HEK293 (cell line): ENCODE measurements around the gene GLDC.

Experiments used
- CTCF ChIA-PET: fragments of 350-600 bp; formaldehyde crosslinking; extraction: SDS; loops from one replicate; lab custom pipeline; 2021; ENCODE audit warnings: antibody characterized with exemption; lab: Yijun Ruan, JAX
- POLR2A ChIA-PET: fragments of 300-600 bp; formaldehyde crosslinking; extraction: SDS; loops from one replicate; lab custom pipeline; 2020; ENCODE audit warnings: antibody characterized with exemption, inconsistent platforms; lab: Yijun Ruan, JAX
- H3K27ac ChIP-seq: fragments of 200-500 bp; sonication (Bioruptor generic); 2 replicates; pipeline ENCODE4 v1.5.1; 2014; ENCODE audit warnings: low read depth, low read length, control low read depth, inconsistent platforms; ENCODE audit errors: extremely low read depth
- H3K36me3 ChIP-seq, 2 experiments: fragments of 200-500 bp in 1 of 2; sonication (Bioruptor generic) in 1 of 2; 1 replicate in 1 of 2; 2 replicates in 1 of 2; pipeline ENCODE4 v1.5.1; 2014 to 2017; ENCODE audit warnings: inconsistent platforms in 2 of 2, low read length in 2 of 2; ENCODE audit not compliant: control insufficient read depth in 2 of 2, insufficient read depth in 1 of 2
- H3K4me1 ChIP-seq: fragments of 200-500 bp; sonication (Bioruptor generic); 2 replicates; pipeline ENCODE4 v1.5.1; 2014; ENCODE audit warnings: mild to moderate bottlenecking, low read length, inconsistent platforms; ENCODE audit not compliant: control insufficient read depth, insufficient read depth
- H3K4me3 ChIP-seq: 2 replicates; pipeline ENCODE4 v1.5.1; 2011; ENCODE audit warnings: low read depth, mild to moderate bottlenecking, control low read depth, low read length, moderate library complexity
- H3K9me3 ChIP-seq: fragments of 200-500 bp; sonication (Bioruptor generic); 2 replicates; pipeline ENCODE4 v1.5.1; 2014; ENCODE audit warnings: low read depth, low read length, inconsistent platforms; ENCODE audit not compliant: control insufficient read depth, insufficient read depth
- GLIS1 ChIP-seq: fragments of 450-650 bp; formaldehyde crosslinking; IDR thresholded peaks from 2 replicates; pipeline ENCODE4 v1.5.1; 2016; ENCODE audit warnings: missing biosample characterization, missing genetic modification characterization
- HOXC10 ChIP-seq: sonication (generic); formaldehyde crosslinking; IDR thresholded peaks from 2 replicates; pipeline ENCODE4 v1.8.1; 2023; ENCODE audit warnings: mild to moderate bottlenecking, missing genetic modification reagents
- KLF8 ChIP-seq: fragments of 450-650 bp; formaldehyde crosslinking; IDR thresholded peaks from 2 replicates; pipeline ENCODE4 v1.5.1; 2016; ENCODE audit warnings: missing biosample characterization, missing genetic modification characterization
- OSR2 ChIP-seq: fragments of 450-650 bp; formaldehyde crosslinking; IDR thresholded peaks from 2 replicates; pipeline ENCODE4 v1.5.1; 2016; ENCODE audit warnings: missing biosample characterization, missing genetic modification characterization
- SALL2 ChIP-seq: fragments of 450-650 bp; formaldehyde crosslinking; IDR thresholded peaks from 2 replicates; pipeline ENCODE4 v1.5.0; 2017; ENCODE audit warnings: missing biosample characterization, mild to moderate bottlenecking, missing genetic modification characterization, borderline replicate concordance
- SP7 ChIP-seq: fragments of 450-650 bp; formaldehyde crosslinking; IDR thresholded peaks from 2 replicates; pipeline ENCODE4 v1.5.1; 2016; ENCODE audit warnings: missing biosample characterization, missing genetic modification characterization
- TCF7L2 ChIP-seq: IDR thresholded peaks from 2 replicates; pipeline ENCODE4 v1.6.1; 2011; ENCODE audit warnings: low read depth, mild to moderate bottlenecking, inconsistent platforms, low read length, moderate library complexity, borderline replicate concordance
- YY1 ChIP-seq: fragments of 450-650 bp; formaldehyde crosslinking; IDR thresholded peaks from 2 replicates; pipeline ENCODE4 v1.5.1; 2018; ENCODE audit warnings: missing biosample characterization, missing genetic modification characterization
- YY2 ChIP-seq: fragments of 450-650 bp; formaldehyde crosslinking; IDR thresholded peaks from 2 replicates; pipeline ENCODE4 v1.5.1; 2016; ENCODE audit warnings: missing biosample characterization, missing genetic modification characterization
- ZBTB1 ChIP-seq: fragments of 450-650 bp; formaldehyde crosslinking; IDR thresholded peaks from 2 replicates; pipeline ENCODE4 v1.5.1; 2016; ENCODE audit warnings: missing biosample characterization, missing genetic modification characterization
- ZIC2 ChIP-seq: fragments of 450-650 bp; formaldehyde crosslinking; IDR thresholded peaks from 2 replicates; pipeline ENCODE4 v1.5.1; 2016; ENCODE audit warnings: missing biosample characterization, missing genetic modification characterization
- ZNF155 ChIP-seq: fragments of 450-650 bp; formaldehyde crosslinking; IDR thresholded peaks from 2 replicates; pipeline ENCODE4 v1.5.1; 2016; ENCODE audit warnings: missing biosample characterization, missing genetic modification characterization
- ZNF157 ChIP-seq: fragments of 450-650 bp; formaldehyde crosslinking; IDR thresholded peaks from 2 replicates; pipeline ENCODE4 v1.5.1; 2016; ENCODE audit warnings: missing biosample characterization, missing genetic modification characterization
- ZNF169 ChIP-seq: fragments of 450-650 bp; formaldehyde crosslinking; IDR thresholded peaks from 2 replicates; pipeline ENCODE4 v1.5.1; 2016; ENCODE audit warnings: missing biosample characterization, missing genetic modification characterization
- ZNF37A ChIP-seq: fragments of 450-650 bp; IDR thresholded peaks from 2 replicates; pipeline ENCODE4 v1.5.1; 2018; ENCODE audit warnings: missing biosample characterization, missing genetic modification characterization
- ZNF416 ChIP-seq: fragments of 450-650 bp; formaldehyde crosslinking; IDR thresholded peaks from 2 replicates; pipeline ENCODE4 v1.5.1; 2016; ENCODE audit warnings: missing biosample characterization, missing genetic modification characterization
- ZNF555 ChIP-seq: fragments of 450-650 bp; formaldehyde crosslinking; conservative IDR thresholded peaks from 2 replicates; pipeline ENCODE4 v1.5.1; 2017; ENCODE audit warnings: missing biosample characterization, mild to moderate bottlenecking, missing genetic modification characterization, inconsistent platforms
- ZNF571 ChIP-seq: fragments of 450-650 bp; formaldehyde crosslinking; IDR thresholded peaks from 2 replicates; pipeline ENCODE4 v1.5.0; 2017; ENCODE audit warnings: missing biosample characterization, missing genetic modification characterization
- ZNF600 ChIP-seq: fragments of 450-650 bp; formaldehyde crosslinking; IDR thresholded peaks from 2 replicates; pipeline ENCODE4 v1.5.1; 2016; ENCODE audit warnings: missing biosample characterization, missing genetic modification characterization
- ZNF624 ChIP-seq: fragments of 450-650 bp; formaldehyde crosslinking; IDR thresholded peaks from 2 replicates; pipeline ENCODE4 v1.5.1; 2017; ENCODE audit warnings: missing biosample characterization, missing genetic modification characterization
- ZNF629 ChIP-seq: fragments of 450-650 bp; formaldehyde crosslinking; IDR thresholded peaks from 2 replicates; pipeline ENCODE4 v1.5.1; 2017; ENCODE audit warnings: missing biosample characterization, missing genetic modification characterization
- ZNF658 ChIP-seq: fragments of 450-650 bp; formaldehyde crosslinking; IDR thresholded peaks from 2 replicates; pipeline ENCODE4; 2016; ENCODE audit warnings: missing biosample characterization, missing genetic modification characterization
- ZNF768 ChIP-seq: fragments of 450-650 bp; formaldehyde crosslinking; IDR thresholded peaks from 2 replicates; pipeline ENCODE4 v1.5.1; 2018; ENCODE audit warnings: missing biosample characterization, mild to moderate bottlenecking, missing genetic modification characterization
- ZNF837 ChIP-seq: fragments of 450-650 bp; formaldehyde crosslinking; IDR thresholded peaks from 2 replicates; pipeline ENCODE4 v1.5.1; 2016; ENCODE audit warnings: missing biosample characterization, missing genetic modification characterization
- TF ChIP-seq, protein P1 (sequence below): fragments of 450-650 bp; formaldehyde crosslinking; IDR thresholded peaks from 2 replicates; pipeline ENCODE4 v1.5.1; 2017; ENCODE audit warnings: missing biosample characterization, missing genetic modification characterization
- TF ChIP-seq, protein P2 (sequence below): fragments of 450-650 bp; IDR thresholded peaks from 2 replicates; pipeline ENCODE4 v1.5.1; 2018; ENCODE audit warnings: missing biosample characterization, mild to moderate bottlenecking, missing genetic modification characterization

GLDC gene

DNA sequence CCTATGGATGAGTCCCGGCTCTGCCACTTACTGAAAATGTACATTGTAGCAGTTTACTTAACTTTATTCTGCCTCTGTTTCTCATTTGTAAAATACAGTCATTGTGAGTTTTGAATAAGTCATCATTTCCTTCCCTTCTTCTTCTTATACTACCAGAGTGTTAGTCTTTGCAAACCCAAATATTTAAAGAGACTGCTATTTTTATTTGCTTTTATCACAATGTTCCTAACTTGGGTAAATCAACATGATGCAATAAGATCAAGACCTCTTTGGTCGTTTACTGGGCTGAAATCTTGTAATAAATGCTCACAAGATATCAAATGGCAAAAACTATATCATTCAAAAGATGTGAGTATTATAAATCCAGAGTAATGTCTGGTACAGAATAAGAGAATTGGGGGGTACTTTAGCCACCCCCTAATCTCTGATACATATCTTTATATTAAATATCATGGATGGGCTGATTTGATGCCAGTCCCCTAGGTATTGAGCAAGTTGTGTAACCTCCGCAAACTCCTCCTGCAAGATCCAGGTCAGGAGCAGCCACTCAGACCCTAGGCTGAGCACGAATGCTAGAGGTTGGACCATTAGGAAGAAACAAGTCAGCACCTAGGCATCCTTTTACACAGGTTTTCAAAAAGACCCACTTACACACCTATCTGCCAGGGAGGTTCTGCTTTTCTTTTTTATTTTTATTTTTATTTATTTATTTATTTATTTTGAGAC is 13.3 kb upstream of the GLDC start:
- no peaks in the 10 kb centered on the region for H3K36me3 ChIP-seq
- H3K27ac ChIP-seq = no peak overlapping the region
- ChIA-PET POLR2A (interaction anchor here (0.6 kb wide), 2 partner anchors 16 to 23 kb away, joined by 3 read pairs; no protein-coding TSS in a partner anchor), CTCF (interaction anchor here (0.6 to 2.6 kb wide), 3 partner anchors 9 to 1978 kb away, joined by 3 to 13 read pairs (median 3); no protein-coding TSS in a partner anchor)
- TF ChIP-seq, protein P1, sequence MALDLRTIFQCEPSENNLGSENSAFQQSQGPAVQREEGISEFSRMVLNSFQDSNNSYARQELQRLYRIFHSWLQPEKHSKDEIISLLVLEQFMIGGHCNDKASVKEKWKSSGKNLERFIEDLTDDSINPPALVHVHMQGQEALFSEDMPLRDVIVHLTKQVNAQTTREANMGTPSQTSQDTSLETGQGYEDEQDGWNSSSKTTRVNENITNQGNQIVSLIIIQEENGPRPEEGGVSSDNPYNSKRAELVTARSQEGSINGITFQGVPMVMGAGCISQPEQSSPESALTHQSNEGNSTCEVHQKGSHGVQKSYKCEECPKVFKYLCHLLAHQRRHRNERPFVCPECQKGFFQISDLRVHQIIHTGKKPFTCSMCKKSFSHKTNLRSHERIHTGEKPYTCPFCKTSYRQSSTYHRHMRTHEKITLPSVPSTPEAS = no peak
- TF ChIP-seq ZNF629 (tag by site-specific recombination) = no peak
- no peak for TF ChIP-seq ZNF600
- no peak for TF ChIP-seq ZNF155 (tag by site-specific recombination)
- no peak for TF ChIP-seq YY1
- no peak for TF ChIP-seq SALL2 (tag by site-specific recombination)
- TF ChIP-seq KLF8 (tag by site-specific recombination) = no peak
- TF ChIP-seq OSR2 (tag by site-specific recombination) = no peak
- no peak for TF ChIP-seq HOXC10
- TF ChIP-seq ZNF157 (tag by site-specific recombination) = no peak
- TF ChIP-seq ZNF658 (tag by site-specific recombination) = no peak
- TF ChIP-seq ZNF37A (tag by site-specific recombination) = no peak
- TF ChIP-seq ZNF416 = no peak
- no peak for TF ChIP-seq SP7 (tag by site-specific recombination)
- TF ChIP-seq ZIC2 (tag by site-specific recombination) = no peak
- TF ChIP-seq, protein P2, sequence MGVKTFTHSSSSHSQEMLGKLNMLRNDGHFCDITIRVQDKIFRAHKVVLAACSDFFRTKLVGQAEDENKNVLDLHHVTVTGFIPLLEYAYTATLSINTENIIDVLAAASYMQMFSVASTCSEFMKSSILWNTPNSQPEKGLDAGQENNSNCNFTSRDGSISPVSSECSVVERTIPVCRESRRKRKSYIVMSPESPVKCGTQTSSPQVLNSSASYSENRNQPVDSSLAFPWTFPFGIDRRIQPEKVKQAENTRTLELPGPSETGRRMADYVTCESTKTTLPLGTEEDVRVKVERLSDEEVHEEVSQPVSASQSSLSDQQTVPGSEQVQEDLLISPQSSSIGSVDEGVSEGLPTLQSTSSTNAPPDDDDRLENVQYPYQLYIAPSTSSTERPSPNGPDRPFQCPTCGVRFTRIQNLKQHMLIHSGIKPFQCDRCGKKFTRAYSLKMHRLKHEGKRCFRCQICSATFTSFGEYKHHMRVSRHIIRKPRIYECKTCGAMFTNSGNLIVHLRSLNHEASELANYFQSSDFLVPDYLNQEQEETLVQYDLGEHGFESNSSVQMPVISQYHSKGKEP (tag by site-specific recombination) = no peak
- TF ChIP-seq TCF7L2 = no peak
- TF ChIP-seq ZBTB1 (tag by site-specific recombination) = no peak
- no peak for TF ChIP-seq ZNF555 (tag by site-specific recombination)
- no peaks in the 10 kb centered on the region for H3K4me1 ChIP-seq
- no peaks in the 10 kb centered on the region for H3K9me3 ChIP-seq
- no peak overlapping the region for H3K4me3 ChIP-seq

DNA sequence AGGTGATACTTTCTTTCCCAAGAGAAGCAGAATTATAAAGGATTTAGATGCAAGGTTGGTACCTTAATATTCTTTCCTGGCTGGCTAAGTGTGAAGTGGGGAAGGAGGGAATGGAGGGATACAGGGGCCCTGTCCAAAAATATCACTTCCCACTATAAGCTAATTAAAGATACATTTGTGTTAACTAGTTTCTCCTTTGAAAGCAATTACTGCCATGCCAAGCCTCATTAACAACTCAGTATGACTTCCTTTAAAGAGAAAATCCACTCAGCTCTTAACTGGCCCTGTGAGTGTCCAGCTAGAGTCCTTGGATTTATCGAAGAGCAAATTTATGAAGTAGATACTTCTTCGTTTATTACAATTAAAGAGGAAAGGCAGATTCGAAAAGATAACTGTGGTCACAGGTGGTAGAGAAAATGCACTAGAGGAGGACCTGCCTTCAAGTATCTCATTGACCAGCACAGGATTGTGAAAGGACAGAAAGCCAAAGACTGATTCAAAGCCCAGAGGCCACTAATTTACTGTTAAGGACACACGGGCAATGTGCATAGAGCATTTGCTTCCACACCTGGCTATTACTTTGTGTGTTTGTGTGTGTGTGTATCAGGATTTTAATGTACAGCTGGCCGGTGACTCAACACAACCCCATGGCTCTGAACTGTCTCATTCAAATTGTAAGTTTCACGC is 11.2 kb upstream of the GLDC start:
- Histone ChIP-seq H3K36me3 (no peaks in the 10 kb centered on the region), H3K9me3 (no peaks in the 10 kb centered on the region), H3K4me3 (no peak overlapping the region), H3K4me1 (no peaks in the 10 kb centered on the region), H3K27ac (no peak overlapping the region)
- POLR2A ChIA-PET = no interaction called here
- TF ChIP-seq OSR2 (tag by site-specific recombination) = no peak
- no peak for TF ChIP-seq ZNF768 (tag by site-specific recombination)
- TF ChIP-seq GLIS1 (tag by site-specific recombination) = no peak
- no peak for TF ChIP-seq ZNF624 (tag by site-specific recombination)
- TF ChIP-seq YY2 (tag by site-specific recombination) = no peak
- TF ChIP-seq SP7 (tag by site-specific recombination) = no peak
- no peak for TF ChIP-seq ZNF169
- TF ChIP-seq ZNF571 (tag by site-specific recombination) = no peak
- TF ChIP-seq ZNF837 (tag by site-specific recombination) = no peak
- TF ChIP-seq ZNF629 (tag by site-specific recombination) = no peak
- CTCF ChIA-PET = interaction anchor here (0.6 to 2.6 kb wide), 4 partner anchors 9 to 12 kb away, joined by 3 to 13 read pairs (median 5); no protein-coding TSS in a partner anchor
